CD14-positive monocyte (primary cell): Measurements from ENCODE around the gene CENPU. TPM values are rescaled to one million over a fixed set of nuclear protein-coding genes. Genes with fewer than 3 reads are reported as not detected.

Experiments used
- DNase-seq, 3 donors: peaks; one replicate each; pipeline ENCODE4 v3.0.0-alpha.2; 2011 to 2022
- H2AFZ ChIP-seq: 2 replicates; pipeline ENCODE4 v1.6.0; 2012; ENCODE audit warnings: mild to moderate bottlenecking, low read depth, low read length, inconsistent platforms; ENCODE audit not compliant: insufficient read depth, poor library complexity, severe bottlenecking
- H3K27ac ChIP-seq, 2 donors: 1 replicate in 1 of 2; 2 replicates in 1 of 2; pipeline ENCODE4 v1.5.1; 2012 to 2013; ENCODE audit warnings: low read length in 2 of 2, control low read depth in 1 of 2, inconsistent platforms in 1 of 2, low read depth in 1 of 2, mild to moderate bottlenecking in 1 of 2
- H3K27me3 ChIP-seq, 2 donors: one replicate each; pipeline versions ENCODE4 v1.6.0 to v1.6.1; 2011 to 2013; ENCODE audit warnings: low read length in 2 of 2; ENCODE audit not compliant: control insufficient read depth in 2 of 2, insufficient read depth in 2 of 2
- H3K36me3 ChIP-seq, 2 donors: replicated peaks in 1 of 2; 1 replicate in 1 of 2; 2 replicates in 1 of 2; pipeline versions ENCODE4 v1.5.1 to v1.6.1; 2012 to 2013; ENCODE audit warnings: low read length in 2 of 2, control low read depth in 1 of 2, inconsistent platforms in 1 of 2, mild to moderate bottlenecking in 1 of 2; ENCODE audit not compliant: insufficient read depth in 2 of 2, control insufficient read depth in 1 of 2
- H3K4me1 ChIP-seq, 2 donors: 1 replicate in 1 of 2; 2 replicates in 1 of 2; pipeline versions ENCODE4 v1.5.1 to v1.6.1; 2012 to 2013; ENCODE audit warnings: low read length in 2 of 2, control low read depth in 1 of 2, inconsistent platforms in 1 of 2, mild to moderate bottlenecking in 1 of 2, moderate library complexity in 1 of 2; ENCODE audit not compliant: insufficient read depth in 2 of 2, control insufficient read depth in 1 of 2
- H3K4me2 ChIP-seq: replicated peaks from 2 replicates; pipeline ENCODE3; 2012; ENCODE audit warnings: low read length, moderate library complexity, mild to moderate bottlenecking; ENCODE audit not compliant: poor library complexity, severe bottlenecking; ENCODE audit errors: extremely low read depth
- H3K4me3 ChIP-seq, 3 experiments: fragments of 200-600 bp in 1 of 3; sonication (generic) in 1 of 3; replicated peaks in 1 of 3; 1 replicate in 2 of 3; 2 replicates in 1 of 3; pipeline ENCODE4 v1.5.1; 2011 to 2013; ENCODE audit warnings: low read length in 3 of 3, mild to moderate bottlenecking in 3 of 3, control low read depth in 2 of 3, low read depth in 2 of 3, inconsistent platforms in 1 of 3, moderate library complexity in 1 of 3
- H3K79me2 ChIP-seq: 2 replicates; pipeline ENCODE4 v1.6.0; 2012; ENCODE audit warnings: mild to moderate bottlenecking, control low read depth, inconsistent platforms, low read length, moderate library complexity; ENCODE audit not compliant: insufficient read depth
- H3K9ac ChIP-seq: 2 replicates; pipeline ENCODE4 v1.6.0; 2017; ENCODE audit warnings: low read length, mild to moderate bottlenecking; ENCODE audit not compliant: insufficient read depth, poor library complexity, severe bottlenecking
- H3K9me3 ChIP-seq, 2 donors: replicated peaks in 1 of 2; 1 replicate in 1 of 2; 2 replicates in 1 of 2; pipeline versions ENCODE4 v1.5.1 to v1.6.1; 2012 to 2013; ENCODE audit warnings: low read length in 2 of 2, control low read depth in 1 of 2; ENCODE audit not compliant: control insufficient read depth in 1 of 2, insufficient read depth in 1 of 2
- H4K20me1 ChIP-seq: 2 replicates; pipeline ENCODE4 v1.6.0; 2012; ENCODE audit warnings: mild to moderate bottlenecking, low read length, control low read depth, moderate library complexity; ENCODE audit not compliant: insufficient read depth
- H3K27ac Mint-ChIP-seq, 7 donors: one replicate each; pipeline ENCODE4 v1.8.0; 2020; ENCODE audit warnings: mild to moderate bottlenecking in 7 of 7, mixed read lengths in 7 of 7, moderate library complexity in 6 of 7, inconsistent platforms in 2 of 7
- H3K27me3 Mint-ChIP-seq, 3 donors: one replicate each; pipeline ENCODE4 v1.8.0; 2021 to 2022; ENCODE audit warnings: low read depth in 3 of 3, mild to moderate bottlenecking in 3 of 3, mixed read lengths in 3 of 3, moderate library complexity in 3 of 3, inconsistent platforms in 1 of 3
- H3K36me3 Mint-ChIP-seq, 2 donors: one replicate each; pipeline ENCODE4 v1.8.0; 2020; ENCODE audit warnings: mixed read lengths in 2 of 2, inconsistent platforms in 1 of 2, mild to moderate bottlenecking in 1 of 2
- H3K4me1 Mint-ChIP-seq: one replicate; pipeline ENCODE4 v1.8.0; 2020; ENCODE audit warnings: mild to moderate bottlenecking, mixed read lengths
- H3K4me3 Mint-ChIP-seq, 2 donors: one replicate each; pipeline ENCODE4 v1.8.0; 2020; ENCODE audit warnings: mild to moderate bottlenecking in 2 of 2, mixed read lengths in 2 of 2, moderate library complexity in 1 of 2
- H3K9me3 Mint-ChIP-seq, 7 donors: one replicate each; pipeline ENCODE4 v1.8.0; 2020 to 2022; ENCODE audit warnings: mixed read lengths in 7 of 7, mild to moderate bottlenecking in 6 of 7, moderate library complexity in 6 of 7, inconsistent platforms in 2 of 7
- WGBS: methylation state at CpG from one replicate; pipeline ENCODE4 v1.1.5; 2013; ENCODE audit warnings: missing lambda C conversion rate; ENCODE audit not compliant: insufficient coverage; 5-methylcytosine and 5-hydroxymethylcytosine counted together
- intact Hi-C, 2 donors: fragments of 100-400 bp; cut with micrococcal nuclease; formaldehyde crosslinking; loops; one replicate each; pipeline versions ENCODE4 v1.15.0 to v1.15.1; 2023
- polyA plus RNA-seq, 3 donors: library from polyadenylated mRNA; depleted of rRNA in 1 of 3; unstranded in 2 of 3; stranded (reverse) in 1 of 3; fragments of 300-500 nt in 2 of 3; fragments of >200 nt in 1 of 3; fragmentation: Illumina TruSeq in 2 of 3; gene quantifications; 1 replicate in 2 of 3; 2 replicates in 1 of 3; pipeline ENCODE4 v1.2.3, GENCODE V29; 2012 to 2021
- TF ChIP-seq, protein P1 (sequence below): fragments of 200-600 bp; IDR thresholded peaks from one replicate; pipeline ENCODE4 v1.8.0; 2022; ENCODE audit warnings: antibody characterized with exemption, mild to moderate bottlenecking

CENPU gene
- polyA plus RNA-seq, 3 donors = 1.2 to 1.6 (median 1.5) TPM

DNA sequence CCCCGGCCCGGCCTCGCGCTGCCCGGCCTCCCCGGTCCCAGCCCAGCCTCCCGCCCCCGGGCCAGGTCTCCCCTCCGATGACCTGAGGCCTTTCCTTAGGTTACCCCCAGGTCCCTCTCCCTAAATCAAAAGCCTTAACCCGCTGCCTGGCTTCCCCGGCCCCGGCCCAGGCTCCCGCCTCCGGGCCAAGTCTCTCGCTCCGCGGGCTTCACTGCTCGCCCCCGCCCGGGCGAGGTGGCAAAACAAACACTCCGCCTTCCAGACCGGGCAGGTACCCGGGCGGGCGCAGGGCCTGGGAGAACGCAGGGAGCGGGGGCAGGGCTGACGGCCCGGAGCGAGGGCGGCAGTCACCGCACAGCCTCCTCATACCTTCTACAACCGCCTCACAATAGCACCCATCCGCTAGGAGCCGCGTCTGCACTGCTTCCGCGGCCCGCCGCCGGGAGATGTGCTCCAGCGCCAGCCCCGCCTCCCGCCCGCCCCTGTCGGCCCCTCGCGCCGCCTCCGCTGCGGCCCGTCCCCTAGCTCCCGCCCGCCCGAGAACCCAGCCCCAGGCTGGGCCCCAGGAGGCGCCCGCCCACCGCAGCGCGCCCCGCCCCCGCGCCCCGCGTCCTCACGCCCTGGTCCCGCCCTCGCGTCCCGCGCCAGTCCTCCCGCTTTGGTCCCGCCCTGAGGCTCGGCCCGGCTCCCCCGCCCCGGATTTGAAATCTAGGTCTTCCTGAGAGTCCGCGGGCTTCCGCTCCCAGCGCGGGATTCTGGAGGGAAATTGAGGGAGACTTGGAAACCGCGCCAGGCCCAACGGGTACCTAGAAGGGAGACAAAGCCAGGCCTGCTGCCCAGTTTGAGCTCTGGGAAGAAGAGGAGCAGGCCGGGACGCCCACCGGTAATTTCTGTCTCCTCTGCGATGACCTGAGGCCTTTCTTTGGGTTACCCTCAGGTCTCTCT lies 84.6 kb downstream of the CENPU start, which contains the start of the genes CASP3 and PRIMPOL:
Gene CASP3 (minus strand): TSS at position 422 of the 945 bp plus-strand sequence. CDS start 10,994 bp downstream, outside the sequence.
Gene PRIMPOL (plus strand): TSS at position 713 of the 945 bp plus-strand sequence. CDS start 7,403 bp downstream, outside the sequence.
- TF ChIP-seq, protein P1, sequence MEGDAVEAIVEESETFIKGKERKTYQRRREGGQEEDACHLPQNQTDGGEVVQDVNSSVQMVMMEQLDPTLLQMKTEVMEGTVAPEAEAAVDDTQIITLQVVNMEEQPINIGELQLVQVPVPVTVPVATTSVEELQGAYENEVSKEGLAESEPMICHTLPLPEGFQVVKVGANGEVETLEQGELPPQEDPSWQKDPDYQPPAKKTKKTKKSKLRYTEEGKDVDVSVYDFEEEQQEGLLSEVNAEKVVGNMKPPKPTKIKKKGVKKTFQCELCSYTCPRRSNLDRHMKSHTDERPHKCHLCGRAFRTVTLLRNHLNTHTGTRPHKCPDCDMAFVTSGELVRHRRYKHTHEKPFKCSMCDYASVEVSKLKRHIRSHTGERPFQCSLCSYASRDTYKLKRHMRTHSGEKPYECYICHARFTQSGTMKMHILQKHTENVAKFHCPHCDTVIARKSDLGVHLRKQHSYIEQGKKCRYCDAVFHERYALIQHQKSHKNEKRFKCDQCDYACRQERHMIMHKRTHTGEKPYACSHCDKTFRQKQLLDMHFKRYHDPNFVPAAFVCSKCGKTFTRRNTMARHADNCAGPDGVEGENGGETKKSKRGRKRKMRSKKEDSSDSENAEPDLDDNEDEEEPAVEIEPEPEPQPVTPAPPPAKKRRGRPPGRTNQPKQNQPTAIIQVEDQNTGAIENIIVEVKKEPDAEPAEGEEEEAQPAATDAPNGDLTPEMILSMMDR = no peak
- Histone ChIP-seq H3K36me3 (peaks cover 7 to 27% of the 10 kb centered on the region in 2 donors), H3K9me3 (no peaks in the 10 kb centered on the region), H3K4me2 (peak within 1 kb of the TSS; percentile 98), H3K27ac (peak within 1 kb of the TSS; percentile 72 to 88), H4K20me1 (peaks cover 29% of the 10 kb centered on the region), H3K4me3 (peak within 1 kb of the TSS; percentile 89 to 91 (median 89)), H3K27me3 (no peaks in the 10 kb centered on the region), H3K4me1 (peaks cover 21 to 41% of the 10 kb centered on the region in 2 donors), H3K79me2 (peaks cover 68% of the 10 kb centered on the region), H2AFZ (peak within 1 kb of the TSS; percentile 99), H3K9ac (peak within 1 kb of the TSS; percentile 94)
- WGBS = under 1% methylated on average over 73 of the region's 90 CpGs
- intact Hi-C loops = loop anchor here (5.0 to 10.0 kb wide), 2 partner anchors 83 to 384 kb away; partner anchors contain the start of gene CENPU (in 2 of the 2)
- Mint-ChIP-seq H3K9me3 (no peaks in the 10 kb centered on the region), H3K27ac (peak within 1 kb of the TSS; percentile 89 to 94 (median 91)), H3K36me3 (peaks cover 18 to 21% of the 10 kb centered on the region in 2 donors), H3K4me1 (peaks cover 50% of the 10 kb centered on the region), H3K27me3 (peaks cover 0 to 1% (median 0%) of the 10 kb centered on the region in 3 donors), H3K4me3 (peak within 1 kb of the TSS; percentile 89 to 94)
- peak; percentile 91 for DNase-seq

DNA sequence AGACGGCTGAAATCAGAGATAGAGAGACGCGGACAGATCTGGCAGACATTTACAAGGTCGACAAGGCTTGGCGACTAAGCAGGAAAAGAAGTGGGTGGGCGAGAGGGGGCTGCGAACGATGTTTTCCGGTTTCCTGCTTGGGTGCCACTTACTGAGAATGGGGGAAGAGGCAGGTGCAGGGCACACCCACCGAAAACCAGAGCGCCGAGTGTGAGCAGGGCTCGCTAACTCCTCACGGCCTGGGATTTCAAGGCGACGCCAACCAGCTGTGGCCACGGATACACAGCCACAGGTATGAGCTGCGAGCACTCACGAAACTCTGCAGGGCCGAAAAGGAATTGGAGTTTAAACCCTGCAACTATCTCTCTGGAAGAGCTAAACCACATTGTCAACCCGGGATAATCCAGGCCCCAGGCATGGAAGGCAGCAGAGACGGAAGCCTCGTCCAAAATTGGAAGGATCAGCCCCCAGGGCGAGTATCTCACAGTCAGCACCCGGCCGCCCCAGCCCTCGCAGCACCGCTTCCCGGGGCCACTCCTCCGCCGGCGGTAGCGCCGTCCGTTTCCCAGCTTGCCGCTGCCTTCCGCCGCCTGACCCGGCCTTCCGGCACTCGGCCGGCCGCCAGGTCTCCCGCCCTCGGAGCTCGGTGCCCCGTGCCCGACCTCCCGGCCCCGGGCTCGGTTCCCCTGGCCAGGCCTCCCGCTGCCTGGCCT lies 85.4 kb downstream of the CENPU start:
- H4K20me1 ChIP-seq = peaks cover 33% of the 10 kb centered on the region
- H3K4me2 ChIP-seq = peak overlapping the region; percentile 98
- peaks cover 9 to 27% of the 10 kb centered on the region in 2 donors for H3K36me3 ChIP-seq
- Mint-ChIP-seq H3K4me3 (peak overlapping the region; percentile 89 to 94), H3K9me3 (no peaks in the 10 kb centered on the region), H3K36me3 (peaks cover 21% of the 10 kb centered on the region in 2 donors), H3K4me1 (peaks cover 46% of the 10 kb centered on the region), H3K27ac (peak overlapping the region; percentile 87 to 94 (median 89)), H3K27me3 (peaks cover 0 to 1% (median 0%) of the 10 kb centered on the region in 3 donors)
- DNase-seq = peak in 2 of 3 donors; percentile 38 to 39
- H3K27ac ChIP-seq = peak overlapping the region; percentile 72 to 88
- H2AFZ ChIP-seq = peak overlapping the region; percentile 82
- no peaks in the 10 kb centered on the region for H3K9me3 ChIP-seq
- peaks cover 21 to 41% of the 10 kb centered on the region in 2 donors for H3K4me1 ChIP-seq
- peaks cover 77% of the 10 kb centered on the region for H3K79me2 ChIP-seq
- peak overlapping the region; percentile 94 for H3K9ac ChIP-seq
- WGBS = under 1% methylated on average over 50 of the region's 52 CpGs
- H3K27me3 ChIP-seq = no peaks in the 10 kb centered on the region
- TF ChIP-seq, protein P1 = no peak
- intact Hi-C loops = loop anchor here (5.0 to 10.0 kb wide), 2 partner anchors 84 to 384 kb away; partner anchors contain the start of gene CENPU (in 2 of the 2)
- peak overlapping the region; percentile 73 to 91 (median 76) for H3K4me3 ChIP-seq
